HG02623 (cell line): ENCODE data around the gene GNMT.
"Not testable (repeated sequence)": the region's sequence is repeated elsewhere in the genome, so short reads cannot be mapped to it uniquely, and the experiment has no call there.

Source experiments
- ATAC-seq: cut with Tn5 transposase; IDR thresholded peaks from one replicate; pipeline ENCODE4 v1.9.1; 2021; ENCODE audit warnings: moderate library complexity; ENCODE audit not compliant: unreplicated experiment

Gene GNMT

DNA sequence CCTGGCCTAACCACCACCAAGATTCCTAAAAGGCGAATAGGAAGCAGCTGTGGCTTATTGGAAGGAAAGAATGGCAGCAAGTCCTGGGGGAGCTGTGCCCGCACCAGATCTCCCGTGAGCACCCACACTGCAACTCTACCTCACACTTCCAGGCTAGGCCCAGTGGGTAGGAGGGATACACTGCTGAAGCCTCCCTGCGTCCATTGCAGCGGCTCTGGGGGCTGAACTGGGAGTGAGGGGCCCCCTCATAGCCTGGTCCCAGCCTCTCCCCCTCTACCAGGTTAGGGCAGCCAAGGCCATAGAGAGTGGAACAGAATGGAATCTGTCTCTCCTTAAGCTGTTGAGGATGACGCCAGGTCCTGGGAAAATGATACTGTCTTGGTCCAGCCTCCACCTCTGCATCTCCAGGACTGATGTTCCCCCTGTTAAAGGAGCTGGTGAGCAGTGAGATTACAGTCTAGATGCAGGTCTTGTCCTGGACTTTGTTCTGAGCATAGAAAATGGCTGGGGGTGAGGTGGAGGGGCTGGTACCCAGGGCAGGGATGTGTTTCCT is 20.0 kb upstream of the GNMT start:
- ATAC-seq: no peak

DNA sequence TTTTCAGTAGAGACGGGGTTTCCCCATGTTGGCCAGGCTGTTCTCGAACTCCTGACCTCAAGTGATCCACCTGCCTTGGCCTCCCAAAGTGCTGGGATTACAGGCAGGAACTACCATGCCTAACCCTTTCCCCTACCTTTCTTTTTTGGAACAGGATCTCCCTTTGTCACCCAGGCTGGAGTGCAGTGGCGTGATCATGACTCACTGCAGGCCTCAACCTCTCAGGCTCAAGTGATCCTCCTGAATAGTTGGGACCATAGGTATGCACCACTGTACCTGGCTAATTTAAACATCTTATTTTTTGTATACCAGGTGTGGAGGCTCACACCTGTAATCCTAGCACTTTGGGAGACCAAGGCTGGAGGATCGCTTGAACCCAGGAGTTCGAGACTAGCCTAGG is 19.2 kb upstream of the GNMT start:
- ATAC-seq: not testable (repeated sequence)

DNA sequence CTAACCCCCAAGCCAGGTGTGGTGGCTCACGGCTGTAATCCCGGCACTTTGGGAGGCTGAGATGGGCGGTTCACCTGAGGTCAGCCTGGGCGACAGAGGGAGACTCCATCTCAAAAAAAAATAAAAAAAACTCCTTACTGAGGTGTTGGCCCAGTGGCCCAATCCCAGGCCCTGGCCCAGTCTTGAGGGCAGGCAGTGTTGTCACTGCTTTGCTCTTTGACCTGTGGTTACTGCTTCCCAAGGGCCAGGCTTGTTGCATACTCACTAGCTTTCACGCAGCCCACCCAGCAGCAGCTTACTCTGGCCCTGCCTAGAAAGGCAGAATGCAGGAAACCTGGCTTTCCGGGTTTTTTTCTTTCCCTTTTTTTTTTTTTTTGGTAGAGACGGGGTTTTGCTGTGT is 18.1 kb upstream of the GNMT start:
- no peak for ATAC-seq

DNA sequence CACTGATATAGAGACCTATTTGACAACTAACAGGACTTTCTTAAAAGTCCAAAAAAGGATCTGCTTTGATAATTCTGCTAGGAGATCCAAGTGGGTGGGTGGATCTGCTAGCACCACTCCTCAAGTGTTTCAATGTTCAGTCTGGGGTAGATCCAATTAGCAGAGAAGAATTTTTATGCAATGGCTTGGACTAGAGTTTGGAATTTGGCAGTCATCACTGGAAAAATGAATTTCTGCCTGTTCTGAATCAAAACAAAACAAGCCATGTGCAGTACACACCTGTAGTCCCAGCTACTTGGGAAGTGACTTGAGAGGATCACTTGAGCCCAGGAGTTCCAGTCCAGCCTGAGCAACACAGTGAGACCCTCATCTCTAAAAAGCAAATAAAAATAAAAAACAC is 12.6 kb upstream of the GNMT start:
- ATAC-seq: no peak

DNA sequence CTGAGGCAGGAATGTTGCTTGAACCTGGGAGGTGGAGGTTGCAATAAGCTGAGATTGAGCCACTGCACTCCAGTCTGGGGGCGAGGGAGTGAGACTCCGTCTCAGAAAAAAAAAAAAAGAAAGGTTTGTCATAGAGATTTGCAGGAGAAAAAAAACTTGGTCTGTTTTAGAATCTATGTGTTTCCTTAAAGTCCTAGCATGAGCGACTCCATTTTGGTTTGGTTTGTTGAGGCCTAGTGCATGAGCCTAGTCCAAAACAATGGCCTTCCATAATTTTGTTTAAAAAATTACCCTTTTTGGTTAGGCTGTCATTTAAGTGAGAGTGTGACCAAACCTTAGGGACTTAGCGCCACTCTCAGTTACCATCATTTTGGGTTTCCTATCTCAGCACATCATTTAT is 8.2 kb upstream of the GNMT start:
- ATAC-seq: no peak

DNA sequence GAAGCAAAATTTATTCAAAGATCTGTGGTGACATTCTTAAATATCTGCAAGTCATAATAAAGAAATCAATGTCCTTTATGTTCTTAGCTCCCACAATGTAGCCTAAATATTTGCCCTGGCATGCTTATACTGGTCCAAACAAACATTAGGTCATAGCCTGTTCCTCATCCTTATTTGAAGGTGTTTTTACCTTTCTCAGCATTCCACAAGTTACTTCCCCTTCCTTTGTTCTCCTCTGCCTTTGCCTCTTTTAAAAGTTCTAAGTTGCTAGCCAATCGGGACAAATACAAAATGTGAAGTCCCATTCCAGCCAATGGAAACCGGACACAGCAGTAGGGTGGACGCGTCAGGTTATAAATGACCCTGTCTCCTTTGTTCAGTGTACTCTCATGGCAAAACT is 6.1 kb upstream of the GNMT start:
- not testable (repeated sequence) for ATAC-seq

DNA sequence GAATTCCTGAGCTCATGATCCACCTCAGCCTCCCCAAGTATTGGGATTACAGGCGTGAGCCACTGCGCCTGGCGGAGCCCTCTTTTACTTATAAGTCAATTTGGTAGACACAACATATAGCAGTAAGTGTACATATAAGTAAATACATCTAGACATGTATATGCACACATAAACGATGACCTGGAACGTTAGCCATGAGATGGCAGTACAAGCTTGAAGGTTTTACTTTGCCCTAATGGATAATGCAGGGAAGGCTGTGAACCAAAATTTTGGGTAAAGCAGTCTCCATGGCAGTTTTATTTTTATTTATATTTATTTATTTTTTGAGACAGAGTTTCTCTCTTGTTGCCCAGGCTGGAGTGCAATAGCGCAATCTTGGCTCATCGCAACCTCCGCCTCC is 2.4 kb upstream of the GNMT start:
- ATAC-seq: no peak

DNA sequence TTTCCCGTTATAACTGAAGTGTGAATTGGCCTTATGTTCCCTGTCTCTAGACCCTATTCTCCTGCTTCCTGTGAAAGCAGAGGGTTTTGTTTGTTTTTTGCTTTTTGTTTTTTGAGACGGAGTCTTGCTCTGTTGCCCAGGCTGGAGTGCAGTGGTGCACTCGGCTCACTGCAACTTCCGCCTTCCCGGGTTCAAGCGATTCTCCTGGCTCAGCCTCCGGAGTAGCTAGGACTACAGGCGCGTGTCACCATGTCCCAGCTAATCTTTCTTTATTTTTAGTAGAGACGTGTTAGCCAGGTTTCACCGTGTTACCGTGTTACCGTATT is 674 bp upstream of the GNMT start:
- ATAC-seq: no peak

DNA sequence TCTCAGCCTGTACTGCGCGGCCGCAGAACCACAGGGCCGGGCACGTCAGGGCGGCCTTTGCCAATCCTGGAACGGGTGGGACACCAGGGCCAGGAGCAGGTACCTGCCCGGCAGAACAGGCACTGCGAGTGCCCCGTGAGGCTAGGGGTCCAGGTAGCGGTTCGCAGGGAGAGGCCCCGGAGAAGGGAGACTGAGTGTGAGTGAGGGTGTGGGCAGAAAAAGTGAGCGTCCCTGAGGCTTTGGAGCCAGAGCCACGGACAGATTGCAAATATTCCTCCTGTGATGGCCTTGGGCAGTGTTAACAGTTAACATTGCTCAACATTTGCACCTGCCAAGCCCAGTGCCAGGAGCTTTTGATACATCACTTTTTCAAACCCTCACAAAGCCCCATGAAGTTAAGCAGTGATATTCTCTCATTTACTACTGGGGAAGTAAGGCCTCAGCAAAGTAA is 491 bp downstream of the GNMT start:
- ATAC-seq: no peak

DNA sequence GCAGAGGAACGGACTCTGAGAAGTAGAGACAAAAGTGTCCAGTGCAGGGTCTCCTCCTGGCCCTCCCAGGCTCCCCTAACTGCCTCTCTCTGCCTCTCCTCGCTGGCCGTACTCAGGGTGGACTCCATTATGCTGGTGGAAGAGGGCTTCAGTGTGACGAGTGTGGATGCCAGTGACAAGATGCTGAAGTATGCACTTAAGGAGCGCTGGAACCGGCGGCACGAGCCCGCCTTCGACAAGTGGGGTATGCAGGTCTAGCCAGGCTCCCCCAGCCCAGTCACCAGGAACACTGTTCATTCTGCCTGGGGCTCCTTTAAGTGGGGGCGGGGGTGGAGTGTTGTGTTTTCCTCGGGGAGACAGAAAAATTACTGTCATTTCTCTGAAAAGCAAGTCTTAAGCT is 1.5 kb downstream of the GNMT start:
- no peak for ATAC-seq

DNA sequence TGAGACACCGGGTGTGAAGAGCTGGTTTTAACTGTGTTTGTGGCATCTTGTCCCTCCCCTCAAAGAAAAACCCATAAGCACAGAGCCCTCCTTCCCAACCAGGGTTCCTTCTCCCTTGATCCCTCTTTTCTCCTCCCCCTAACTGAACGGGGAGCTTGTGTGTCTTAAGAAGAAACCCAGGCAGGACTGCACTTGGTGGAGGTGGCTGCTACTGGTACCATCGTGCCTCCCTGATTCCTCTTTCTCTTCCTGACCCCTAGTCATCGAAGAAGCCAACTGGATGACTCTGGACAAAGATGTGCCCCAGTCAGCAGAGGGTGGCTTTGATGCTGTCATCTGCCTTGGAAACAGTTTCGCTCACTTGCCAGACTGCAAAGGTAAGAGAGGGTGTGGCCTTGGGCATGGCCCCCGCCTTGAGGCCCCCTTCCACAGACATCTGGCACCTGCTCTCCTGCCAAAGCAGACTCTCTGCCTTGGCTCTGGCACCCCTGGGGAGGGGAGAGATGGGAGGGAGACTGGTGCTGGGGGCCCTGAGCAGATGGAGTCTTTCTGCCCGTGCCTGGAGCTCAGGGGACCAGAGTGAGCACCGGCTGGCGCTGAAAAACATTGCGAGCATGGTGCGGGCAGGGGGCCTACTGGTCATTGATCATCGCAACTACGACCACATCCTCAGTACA is 2.1 kb downstream of the GNMT start:
- ATAC-seq: no peak

DNA sequence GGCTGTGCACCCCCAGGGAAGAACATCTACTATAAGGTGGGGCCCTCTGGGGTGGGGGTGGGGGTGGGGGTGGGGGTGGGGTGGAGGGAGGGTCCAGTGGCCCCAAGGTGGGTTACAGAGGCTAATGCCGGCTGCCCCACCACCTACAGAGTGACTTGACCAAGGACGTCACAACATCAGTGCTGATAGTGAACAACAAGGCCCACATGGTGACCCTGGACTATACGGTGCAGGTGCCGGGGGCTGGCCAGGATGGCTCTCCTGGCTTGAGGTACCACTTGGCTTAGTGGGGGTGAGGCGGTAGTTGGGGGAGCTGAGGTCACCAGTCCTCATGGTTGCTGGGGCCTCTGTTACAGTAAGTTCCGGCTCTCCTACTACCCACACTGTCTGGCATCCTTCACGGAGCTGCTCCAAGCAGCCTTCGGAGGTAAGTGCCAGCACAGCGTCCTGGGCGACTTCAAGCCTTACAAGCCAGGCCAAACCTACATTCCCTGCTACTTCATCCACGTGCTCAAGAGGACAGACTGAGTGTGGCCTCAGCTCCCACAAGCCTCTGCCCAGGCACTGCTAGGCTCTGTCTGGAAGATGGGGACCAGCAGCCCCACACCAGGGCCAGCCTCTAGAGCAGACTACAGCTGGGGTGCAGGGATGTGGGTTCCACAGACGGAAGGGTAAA is 2.8 kb downstream of the GNMT start:
- ATAC-seq: no peak

DNA sequence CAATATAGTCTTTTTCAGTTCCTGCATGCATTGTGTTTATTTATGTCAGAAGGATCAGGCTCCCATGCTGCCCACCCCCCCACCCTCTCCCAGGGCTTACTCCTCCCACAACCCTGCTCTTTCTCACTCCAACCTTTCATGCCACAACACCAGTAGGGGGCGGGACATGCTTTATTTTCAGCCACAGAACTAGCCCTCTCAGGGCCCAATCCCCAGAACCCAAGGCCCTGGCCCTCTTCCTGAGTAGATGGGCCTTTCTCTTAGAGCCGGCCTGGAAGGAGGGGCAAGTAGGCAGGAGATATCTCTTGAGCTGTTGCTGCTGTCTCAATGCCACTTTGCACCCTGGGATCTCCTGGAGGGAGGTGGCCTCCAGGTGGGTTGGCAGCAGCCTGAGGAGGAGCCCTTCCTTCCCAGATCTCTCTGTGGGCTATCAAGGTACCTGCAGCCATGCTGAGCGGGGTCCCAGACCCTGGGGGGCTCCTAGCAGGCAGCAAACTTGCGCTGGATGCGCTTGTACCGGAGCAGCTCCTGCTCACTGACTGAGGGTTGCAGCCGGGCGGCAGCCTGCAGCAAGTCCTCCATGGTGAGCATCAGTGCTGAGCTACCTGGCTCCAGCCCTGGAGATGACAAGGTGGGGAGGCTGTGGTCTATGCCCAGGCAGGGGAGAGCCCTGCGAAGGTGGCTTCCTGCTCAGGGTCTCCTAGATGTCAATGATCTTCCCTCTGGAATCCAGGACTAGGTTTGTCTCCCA is 3.5 kb downstream of the GNMT start:
- no peak for ATAC-seq

DNA sequence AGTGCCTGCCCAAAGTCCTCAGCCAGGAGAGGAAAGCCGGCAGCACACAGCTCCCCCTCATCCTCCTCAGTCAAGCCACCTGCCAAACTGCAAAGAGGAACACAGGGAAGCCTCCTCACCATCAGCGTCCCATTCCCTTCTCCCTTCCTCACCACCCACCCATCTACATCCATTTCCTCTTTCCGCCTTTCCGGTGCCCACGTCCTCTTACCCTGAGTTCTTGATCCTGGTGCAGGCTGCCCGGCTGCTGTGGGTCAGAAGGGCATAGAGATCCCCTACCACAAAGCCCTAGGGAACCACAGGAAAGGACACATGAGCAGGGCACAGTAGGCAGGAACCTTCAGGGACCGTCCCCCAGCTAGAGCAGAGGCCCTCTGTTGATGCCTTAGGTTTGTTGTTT is 6.0 kb downstream of the GNMT start:
- no peak for ATAC-seq

DNA sequence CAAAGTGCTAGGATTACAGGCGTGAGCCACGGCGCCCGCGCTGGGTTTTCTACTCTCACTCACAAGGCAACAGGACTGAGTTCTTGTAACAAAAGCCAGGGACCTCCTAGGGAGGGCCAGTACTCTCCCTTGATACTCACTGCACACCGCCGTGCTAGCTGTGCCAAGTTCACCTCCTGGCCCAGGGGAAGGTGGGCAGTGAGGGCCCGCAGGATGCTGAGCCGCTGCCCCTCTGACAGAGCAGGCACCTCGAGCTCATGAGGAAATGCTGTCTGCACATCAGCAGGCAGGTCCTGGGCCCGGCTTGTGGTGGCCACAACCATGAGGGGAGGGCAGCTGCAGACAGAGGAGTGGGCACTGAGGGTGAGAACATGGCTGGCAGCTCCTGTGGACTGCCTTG is 6.7 kb downstream of the GNMT start:
- no peak for ATAC-seq

DNA sequence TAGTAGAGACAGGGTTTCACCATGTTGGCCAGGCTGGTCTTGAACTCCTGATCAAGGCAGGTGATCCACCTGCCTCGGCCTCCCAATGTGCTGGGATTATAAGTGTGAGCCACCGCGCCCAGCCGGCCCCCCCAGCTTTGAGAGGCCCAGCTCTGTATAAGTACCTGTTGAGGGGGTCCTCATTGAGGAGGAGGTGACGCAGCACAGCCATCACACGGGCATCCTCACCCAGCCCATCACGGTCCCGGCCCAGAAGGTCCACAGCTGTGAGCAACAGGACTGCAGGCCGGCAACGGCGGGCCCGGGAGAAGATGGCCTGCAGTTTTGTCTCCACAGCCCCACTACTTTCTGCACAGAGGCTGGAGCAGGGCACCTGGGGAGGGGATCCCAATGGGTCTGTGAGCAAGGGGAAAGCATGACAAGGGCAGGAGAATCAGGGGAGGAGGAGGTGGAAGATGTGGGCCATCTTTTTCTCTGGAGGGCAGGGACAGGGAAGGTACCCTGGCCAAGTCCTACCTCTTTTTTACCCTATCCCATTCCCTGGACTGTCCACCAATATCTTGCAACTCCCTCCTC is 7.7 kb downstream of the GNMT start:
- no peak for ATAC-seq

DNA sequence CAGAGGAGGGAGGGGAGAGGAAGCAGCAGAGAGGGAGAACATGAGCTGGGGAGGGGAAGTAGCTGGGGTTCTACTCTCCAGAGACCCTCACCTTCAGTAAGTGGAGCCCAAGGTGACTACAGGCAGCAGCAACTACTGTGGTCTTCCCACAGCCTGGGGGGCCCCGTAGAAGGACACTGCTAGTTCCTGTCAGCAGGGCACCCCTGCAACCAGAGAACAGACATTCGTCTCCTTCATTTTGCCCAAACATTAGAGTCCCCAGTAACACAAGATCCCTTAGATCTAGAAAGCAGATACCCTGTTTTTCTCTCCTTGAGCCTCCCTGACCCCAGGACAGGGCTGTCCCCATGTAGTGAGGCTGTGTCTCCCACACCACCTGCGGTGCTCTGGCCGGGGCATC is 8.2 kb downstream of the GNMT start:
- no peak for ATAC-seq

DNA sequence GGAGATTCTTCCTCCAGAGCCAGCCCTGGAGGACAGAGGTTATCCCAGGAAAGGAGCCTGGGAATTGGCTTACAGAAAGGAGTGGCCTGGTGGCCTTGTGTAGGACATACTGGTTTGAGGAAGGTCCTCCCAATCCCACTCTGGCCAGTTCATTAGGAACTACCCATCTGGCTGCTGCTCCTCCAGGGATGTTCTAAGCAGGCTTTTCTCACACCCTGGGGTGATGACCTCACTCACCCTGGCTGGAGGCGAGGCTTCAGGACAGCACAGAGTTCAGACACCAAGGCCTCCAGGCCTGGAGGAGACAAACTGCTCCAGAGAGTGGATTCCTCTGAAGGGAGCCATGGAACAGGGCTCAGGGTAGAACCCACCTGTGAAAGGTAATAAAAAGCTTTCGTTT is 8.9 kb downstream of the GNMT start:
- ATAC-seq: no peak

DNA sequence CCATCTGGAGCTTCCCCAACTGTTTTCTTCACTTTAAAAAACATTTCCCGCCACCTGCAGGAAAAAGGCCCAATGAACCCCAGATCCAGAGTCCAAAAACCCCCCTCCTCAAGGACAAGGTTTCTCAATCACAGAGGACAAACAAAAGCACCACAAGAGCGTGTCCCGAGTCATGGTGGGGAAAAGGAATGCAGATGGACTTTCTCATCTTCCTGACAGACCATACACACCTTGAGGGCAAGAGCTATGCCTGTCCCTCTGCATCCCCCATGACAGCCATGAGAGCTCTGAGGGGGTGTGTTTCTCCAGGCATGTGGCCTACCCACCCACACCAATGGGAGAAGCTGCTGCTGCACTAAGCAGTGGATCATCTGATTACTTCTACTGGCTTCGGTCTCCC is 9.4 kb downstream of the GNMT start:
- no peak for ATAC-seq

DNA sequence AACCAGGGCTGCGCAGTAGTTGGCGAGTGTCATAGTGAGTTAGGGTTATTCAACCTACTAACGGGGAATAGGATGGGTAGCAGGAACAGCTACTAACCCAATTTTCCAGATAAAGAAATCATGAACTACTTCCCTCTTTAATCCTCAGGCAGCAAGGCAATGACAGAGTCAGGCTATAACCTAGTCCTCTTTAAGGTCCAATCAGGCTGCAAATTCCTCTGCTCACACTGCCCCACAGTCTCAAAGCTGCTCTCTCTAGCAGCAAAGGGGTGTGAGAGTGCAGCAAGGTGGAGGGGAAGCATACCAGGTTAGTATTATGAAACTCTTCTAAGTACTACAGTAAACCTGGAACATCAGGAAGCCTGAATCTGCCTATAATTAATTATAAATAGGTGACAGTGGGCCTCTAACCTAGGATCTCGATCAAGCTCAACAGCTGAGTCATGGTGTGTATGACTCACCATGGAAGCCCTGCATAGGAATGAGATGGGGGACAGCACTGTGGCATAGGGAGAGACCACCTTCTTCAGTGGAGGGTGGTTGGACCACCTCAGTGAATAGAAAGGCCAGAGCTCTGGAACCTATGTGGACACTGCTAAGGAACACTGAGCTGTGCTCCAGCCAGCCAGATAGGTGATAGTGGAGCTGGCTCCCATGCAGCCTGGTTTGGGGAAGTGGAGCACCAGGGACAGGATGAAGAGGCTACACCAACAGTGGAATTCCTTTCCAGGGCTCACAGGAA is 10.5 kb downstream of the GNMT start:
- no peak for ATAC-seq

DNA sequence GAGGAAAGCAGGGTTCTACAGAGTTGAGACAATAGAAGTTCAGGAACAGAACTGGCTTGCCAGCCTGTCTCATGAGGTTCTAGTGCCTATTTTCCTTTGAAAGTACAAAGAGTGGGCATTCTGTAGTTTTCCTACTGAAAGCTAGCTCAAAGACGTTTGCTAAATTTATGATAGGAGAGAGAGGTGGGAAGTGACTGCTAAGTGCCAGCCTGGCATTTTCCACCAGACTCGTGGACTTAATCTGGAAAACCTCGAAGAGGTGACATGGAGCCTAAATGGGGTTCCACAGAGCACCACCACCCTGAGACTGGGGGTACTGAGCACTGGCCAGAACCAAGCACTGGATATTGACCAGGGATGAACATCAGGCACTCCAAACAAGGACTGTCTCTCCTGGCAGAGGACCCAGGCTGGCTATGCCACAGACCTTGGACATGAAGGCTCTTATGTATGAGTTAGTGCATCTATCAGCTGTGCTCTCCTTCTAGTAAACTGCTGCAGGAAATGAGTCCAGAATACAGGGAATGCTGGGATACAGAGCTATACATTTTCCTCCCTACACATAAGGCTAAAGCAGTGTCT is 11.3 kb downstream of the GNMT start:
- no peak for ATAC-seq
